Stimulated activated naive CD8-positive, alpha-beta T cell treated with anti-CD3 and anti-CD28 coated beads, Interleukin-15, Interleukin-2, amounts not matched to agents 100 U/mL and 50 U/mL, for 24 hours (primary cell): ENCODE data around the gene ZNF740.
A peak's percentile ranks its signal among the peaks of the same experiment; 100 is the strongest.

Experiments used
- ATAC-seq: fragments of 150-1000 bp; cut with Tn5 transposase; one replicate; pipeline ENCODE4 v1.10.0; 2021
- DNase-seq: peaks from one replicate; pipeline ENCODE4 v3.0.0; 2021

The ZNF740 gene

GRCh38 chr12:53214221-53214620 is 33.7 kb downstream of the ZNF740 start:
- no peak for ATAC-seq
- no peak for DNase-seq

GRCh38 chr12:53214687-53215455 is 34.3 kb downstream of the ZNF740 start:
- no peak for ATAC-seq
- no peak for DNase-seq

- ATAC-seq (no peak), DNase-seq (no peak)
Measured at GRCh38 chr12:53215497-53215896, 35.0 kb downstream of the ZNF740 start.

GRCh38 chr12:53217051-53217930 is 36.8 kb downstream of the ZNF740 start:
- no peak for ATAC-seq
- peak; percentile 78 for DNase-seq

- ATAC-seq, result no peak
Measured at GRCh38 chr12:53217931-53218307, 37.4 kb downstream of the ZNF740 start.

GRCh38 chr12:53218551-53219291 is 38.2 kb downstream of the ZNF740 start:
- no peak for ATAC-seq
- DNase-seq, result no peak

More at GRCh38 chr12:53217931-53218307, 37.4 kb downstream of the ZNF740 start:
- no peak for DNase-seq

- DNase-seq, result peak; percentile 79
- ATAC-seq, result peak; percentile 47
Measured at GRCh38 chr12:53219292-53219955, 38.9 kb downstream of the ZNF740 start.

GRCh38 chr12:53219956-53220693 is 39.6 kb downstream of the ZNF740 start:
- DNase-seq (peak; percentile 82), ATAC-seq (peak; percentile 24)

GRCh38 chr12:53220694-53221202 is 40.2 kb downstream of the ZNF740 start:
- DNase-seq, result peak; percentile 88
- peak; percentile 64 for ATAC-seq

- no peak for ATAC-seq
- peak; percentile 70 for DNase-seq
Measured at GRCh38 chr12:53221203-53222080, 40.9 kb downstream of the ZNF740 start.

GRCh38 chr12:53222170-53222721 is 41.7 kb downstream of the ZNF740 start:
- DNase-seq (no peak), ATAC-seq (no peak)

GRCh38 chr12:53222806-53223261 is 42.3 kb downstream of the ZNF740 start:
- no peak for ATAC-seq
- DNase-seq, result no peak

- ATAC-seq, result no peak
- no peak for DNase-seq
Measured at GRCh38 chr12:53223389-53224060, 43.0 kb downstream of the ZNF740 start.

GRCh38 chr12:53224061-53224896 is 43.8 kb downstream of the ZNF740 start:
- ATAC-seq (no peak), DNase-seq (no peak)

GRCh38 chr12:53224897-53225634 is 44.5 kb downstream of the ZNF740 start:
- no peak for ATAC-seq
- no peak for DNase-seq

GRCh38 chr12:53225635-53226424 is 45.3 kb downstream of the ZNF740 start:
- no peak for ATAC-seq
- DNase-seq, result no peak
